HL-60 (cell line): ENCODE data around the gene SH3RF2.

Experiments used
- CTCF ChIP-seq: IDR thresholded peaks from one replicate; pipeline ENCODE4 v1.5.1; 2011; ENCODE audit warnings: low read length, control low read depth, inconsistent platforms; ENCODE audit not compliant: insufficient read depth
- POLR2AphosphoS5 ChIP-seq: IDR thresholded peaks from 2 replicates; pipeline ENCODE4 v1.6.1; 2012; ENCODE audit warnings: low read depth
- REST ChIP-seq: IDR thresholded peaks from 2 replicates; pipeline ENCODE4 v1.6.1; 2012; ENCODE audit warnings: low read depth; ENCODE audit not compliant: insufficient replicate concordance

GRCh38 chr5:145987856-145988255 is 51.5 kb downstream of the SH3RF2 start:
- TF ChIP-seq CTCF (no peak), POLR2AphosphoS5 (no peak), REST (no peak)
